IMR-90 (cell line): ENCODE measurements around the gene FOXP4. TPM values are rescaled to one million over a fixed set of nuclear protein-coding genes. Genes with fewer than 3 reads are reported as not detected.

Experiments used
- ATAC-seq: fragments of 200-7000 bp; cut with Tn5 transposase; 2 replicates; pipeline ENCODE4 v1.9.1; 2020; ENCODE audit warnings: low read depth, mild to moderate bottlenecking, moderate library complexity
- BruUV-seq: library from RNA; stranded (reverse); fragments of 400-500 nt; replicated peaks from 2 replicates; lab custom pipeline; 2021; lab: Mats Ljungman, UMichigan
- CTCF ChIA-PET: fragments of 300-600 bp; formaldehyde crosslinking; extraction: SDS; loops from one replicate; lab custom pipeline; 2021; ENCODE audit warnings: antibody characterized with exemption; lab: Yijun Ruan, JAX
- POLR2A ChIA-PET: fragments of 300-600 bp; sonication (Branson Sonifier 250); formaldehyde crosslinking; loops from one replicate; lab custom pipeline; 2022; ENCODE audit warnings: antibody characterized with exemption; ENCODE audit not compliant: unreplicated experiment; lab: Charles Lee
- DNase-seq: peaks from one replicate; pipeline ENCODE4 v3.0.0; 2013
- H2AFZ ChIP-seq: replicated peaks from 2 replicates; pipeline ENCODE3; 2013; ENCODE audit warnings: low read length, mild to moderate bottlenecking; ENCODE audit not compliant: poor library complexity
- H2AK5ac ChIP-seq: 2 replicates; pipeline ENCODE4 v1.6.1; 2013; ENCODE audit warnings: low read depth, low read length, inconsistent platforms
- H2AK9ac ChIP-seq: replicated peaks from 2 replicates; pipeline ENCODE3; 2013; ENCODE audit warnings: mild to moderate bottlenecking, low read depth, low read length, moderate library complexity; ENCODE audit not compliant: poor library complexity
- H2BK120ac ChIP-seq: 2 replicates; pipeline ENCODE4 v1.6.1; 2013; ENCODE audit warnings: low read depth, low read length, inconsistent platforms
- H2BK15ac ChIP-seq: 3 replicates; pipeline ENCODE4 v1.6.1; 2013; ENCODE audit warnings: low read depth, low read length, inconsistent platforms
- H2BK20ac ChIP-seq: 2 replicates; pipeline ENCODE4 v1.6.1; 2013; ENCODE audit warnings: low read depth, mild to moderate bottlenecking, inconsistent platforms, low read length, moderate library complexity
- H2BK5ac ChIP-seq: 2 replicates; pipeline ENCODE4 v1.6.1; 2013; ENCODE audit warnings: mild to moderate bottlenecking, low read depth, low read length, inconsistent platforms; ENCODE audit not compliant: poor library complexity, severe bottlenecking
- H3K14ac ChIP-seq: replicated peaks from 2 replicates; pipeline ENCODE4 v1.6.1; 2013; ENCODE audit warnings: low read depth, low read length, inconsistent platforms
- H3K18ac ChIP-seq: 2 replicates; pipeline ENCODE4 v1.6.1; 2013; ENCODE audit warnings: low read depth, low read length, control low read depth
- H3K23ac ChIP-seq: 2 replicates; pipeline ENCODE4 v1.6.1; 2013; ENCODE audit warnings: low read depth, low read length, inconsistent platforms
- H3K27ac ChIP-seq: 2 replicates; pipeline ENCODE4 v1.5.1; 2013; ENCODE audit warnings: mild to moderate bottlenecking, control low read depth, low read length; ENCODE audit not compliant: insufficient read depth
- H3K27me3 ChIP-seq: 2 replicates; pipeline ENCODE4 v1.6.1; 2013; ENCODE audit warnings: low read length; ENCODE audit not compliant: control insufficient read depth, insufficient read depth
- H3K36me3 ChIP-seq: 2 replicates; pipeline ENCODE4 v1.6.1; 2013; ENCODE audit warnings: low read length, mixed read lengths; ENCODE audit not compliant: control insufficient read depth, insufficient read depth
- H3K4ac ChIP-seq: 2 replicates; pipeline ENCODE4 v1.6.1; 2013; ENCODE audit warnings: low read depth, low read length, inconsistent platforms
- H3K4me1 ChIP-seq: 2 replicates; pipeline ENCODE4 v1.6.1; 2013; ENCODE audit warnings: low read length, mixed read lengths; ENCODE audit not compliant: control insufficient read depth, insufficient read depth
- H3K4me2 ChIP-seq: 2 replicates; pipeline ENCODE4 v1.6.1; 2013; ENCODE audit warnings: low read depth, mild to moderate bottlenecking, control low read depth, low read length, moderate library complexity
- H3K4me3 ChIP-seq: 2 replicates; pipeline ENCODE4 v1.5.1; 2013; ENCODE audit warnings: low read depth, mild to moderate bottlenecking, control low read depth, low read length, moderate library complexity; ENCODE audit not compliant: insufficient read depth
- H3K56ac ChIP-seq: 2 replicates; pipeline ENCODE4 v1.6.1; 2013; ENCODE audit warnings: low read length, inconsistent platforms; ENCODE audit not compliant: insufficient read depth; ENCODE audit errors: extremely low read depth
- H3K79me1 ChIP-seq, 2 experiments: 2 replicates each; pipeline ENCODE4 v1.6.1; 2013; ENCODE audit warnings: low read length in 2 of 2, inconsistent platforms in 1 of 2, low read depth in 1 of 2
- H3K9ac ChIP-seq: 2 replicates; pipeline ENCODE4 v1.6.1; 2013; ENCODE audit warnings: low read depth, low read length, control low read depth
- H3K9me1 ChIP-seq: 2 replicates; pipeline ENCODE4 v1.6.1; 2013; ENCODE audit warnings: low read length, inconsistent platforms; ENCODE audit not compliant: insufficient read depth
- H3K9me3 ChIP-seq: 2 replicates; pipeline ENCODE4 v1.6.1; 2013; ENCODE audit warnings: low read length; ENCODE audit not compliant: control insufficient read depth, insufficient read depth
- H4K20me1 ChIP-seq: 2 replicates; pipeline ENCODE4 v1.6.1; 2013; ENCODE audit warnings: low read length, inconsistent platforms; ENCODE audit not compliant: insufficient read depth
- H4K5ac ChIP-seq: 2 replicates; pipeline ENCODE4 v1.6.1; 2013; ENCODE audit warnings: mild to moderate bottlenecking, low read depth, low read length, control low read depth
- H4K8ac ChIP-seq, 2 experiments: 2 replicates each; pipeline ENCODE4 v1.6.1; 2013; ENCODE audit warnings: low read depth in 2 of 2, low read length in 2 of 2, control low read depth in 1 of 2, inconsistent platforms in 1 of 2
- H4K91ac ChIP-seq: 2 replicates; pipeline ENCODE4 v1.6.1; 2013; ENCODE audit warnings: low read depth, low read length, inconsistent platforms; ENCODE audit not compliant: insufficient read depth
- RCOR1 ChIP-seq: IDR thresholded peaks from 2 replicates; pipeline ENCODE4 v1.6.1; 2012; ENCODE audit warnings: mild to moderate bottlenecking, low read length, improper control_type of control experiment; ENCODE audit not compliant: insufficient replicate concordance
- RFX5 ChIP-seq: IDR thresholded peaks from 2 replicates; pipeline ENCODE4 v1.8.0; 2012; ENCODE audit warnings: low read depth, mild to moderate bottlenecking, low read length, moderate library complexity
- WGBS, 2 experiments: methylation state at CpG; one replicate each; pipeline versions ENCODE4 v1.1.5 to v1.1.7; 2013; ENCODE audit warnings: missing lambda C conversion rate in 2 of 2; ENCODE audit not compliant: insufficient read length in 1 of 2; ENCODE audit errors: extremely low coverage in 2 of 2; 5-methylcytosine and 5-hydroxymethylcytosine counted together
- dilution Hi-C: fragments of 300-500 bp; cut with HindIII; formaldehyde crosslinking; loops from one replicate; pipeline ENCODE4 v1.14.3; 2018; ENCODE audit warnings: low sequenced_read_pairs; ENCODE audit not compliant: unreplicated experiment
- in situ Hi-C: fragments of 300-500 bp; cut with MboI; formaldehyde crosslinking; loops from 3 replicates; pipeline ENCODE4 v1.14.3; 2019; ENCODE audit warnings: low sequenced_read_pairs, inconsistent platforms, mixed read lengths
- intact Hi-C: fragments of 100-400 bp; cut with micrococcal nuclease; formaldehyde crosslinking; loops from 2 replicates; pipeline ENCODE4 v1.10.0; 2022
- polyA plus RNA-seq, 3 experiments: library from polyadenylated mRNA; depleted of rRNA; stranded (reverse); fragments of >200 nt; gene quantifications; 2 replicates each; pipeline ENCODE4 v1.2.3, GENCODE V29; 2012; ENCODE audit warnings: low replicate concordance in 1 of 3
- total RNA-seq: library from RNA; depleted of rRNA; stranded (reverse); fragments of >200 nt; gene quantifications from 2 replicates; pipeline ENCODE4 v1.2.3, GENCODE V29; 2012

Gene FOXP4
- total and polyA plus RNA-seq, 2 of the 4 experiments (the other 2 are of a cell fraction): 0.72 to 9.5 TPM

GRCh38 chr6:41607036-41607435, 60.9 kb downstream of the FOXP4 start:
- Histone ChIP-seq H3K9me1 (no peaks in the 10 kb centered on the region), H3K27ac (no peak overlapping the region), H2BK15ac (no peak overlapping the region), H3K23ac (no peak overlapping the region), H4K5ac (no peak overlapping the region), H3K4me2 (no peak overlapping the region), H3K4me3 (no peak overlapping the region), H3K36me3 (no peaks in the 10 kb centered on the region), H2AK5ac (no peak overlapping the region), H3K9ac (no peak overlapping the region), H3K4ac (no peak overlapping the region), H4K20me1 (no peaks in the 10 kb centered on the region), H4K8ac (no peak overlapping the region), H2AFZ (no peak overlapping the region), H3K14ac (no peak overlapping the region), H2BK5ac (no peak overlapping the region), H2BK120ac (no peak overlapping the region), H2BK20ac (no peak overlapping the region), H3K18ac (no peak overlapping the region), H3K9me3 (no peaks in the 10 kb centered on the region), H2AK9ac (no peak overlapping the region), H3K4me1 (no peaks in the 10 kb centered on the region), H4K91ac (no peak overlapping the region), H3K79me1 (no peaks in the 10 kb centered on the region), H3K56ac (no peak overlapping the region), H3K27me3 (peaks cover 2% of the 10 kb centered on the region; the same call in 1 of the 2 replicates)
- in situ Hi-C loops (no loop called here), intact Hi-C loops (no loop called here), dilution Hi-C loops (no loop called here)
- TF ChIP-seq RFX5 (no peak), RCOR1 (no peak)
- no TSS peak for BruUV-seq
- DNase-seq: no peak
- ChIA-PET POLR2A (no interaction called here), CTCF (no interaction called here)
- WGBS, 2 experiments: no CpG with 5 or more reads among the region's 5 CpGs
- no peak for ATAC-seq
